ENCODE measurements around the gene S100A10.

Gene S100A10

GRCh38 chr1:151993734-151994496 is at the start of gene S100A10:
Gene S100A10 (minus strand): TSS chr1:151993859. CDS start chr1:151986230, 7,629 bp downstream.
- DNase-seq (ENCODE audit: low read depth): peak; percentile 86
- TF ChIP-seq CTCF (conservative IDR thresholded peaks at IDR 0.05; ENCODE audit: low read length): no peak
- peak within 1 kb of the TSS; percentile 96 for H3K4me3 ChIP-seq (ENCODE audit: low read length)

- no peak for DNase-seq (ENCODE audit: low read depth)
- TF ChIP-seq CTCF (conservative IDR thresholded peaks at IDR 0.05; ENCODE audit: low read length): no peak
- H3K4me3 ChIP-seq (ENCODE audit: low read length): no peak overlapping the region
Observed at GRCh38 chr1:152042030-152042429, 48.4 kb upstream of the S100A10 start.

GRCh38 chr1:152039886-152040285 is 46.2 kb upstream of the S100A10 start:
- H3K4me3 ChIP-seq (ENCODE audit: low read length): no peak overlapping the region
- DNase-seq (ENCODE audit: low read depth): no peak
- TF ChIP-seq CTCF (conservative IDR thresholded peaks at IDR 0.05; ENCODE audit: low read length): no peak

- TF ChIP-seq CTCF (conservative IDR thresholded peaks at IDR 0.05; ENCODE audit: low read length): no peak
- no peak overlapping the region for H3K4me3 ChIP-seq (ENCODE audit: low read length)
- no peak for DNase-seq (ENCODE audit: low read depth)
Observed at GRCh38 chr1:152039461-152039860, 45.8 kb upstream of the S100A10 start.

GRCh38 chr1:152038871-152039270 is 45.2 kb upstream of the S100A10 start:
- no peak for TF ChIP-seq CTCF (conservative IDR thresholded peaks at IDR 0.05; ENCODE audit: low read length)
- H3K4me3 ChIP-seq (ENCODE audit: low read length): no peak overlapping the region
- DNase-seq (ENCODE audit: low read depth): no peak

- peak within 1 kb of the TSS; percentile 97 for H3K4me3 ChIP-seq (ENCODE audit: low read length)
- 0 out of 2 replicates have a peak, but pooled peaks have one; percentile 1 for TF ChIP-seq CTCF (conservative IDR thresholded peaks at IDR 0.05; ENCODE audit: low read length)
- peak; percentile 87 for DNase-seq (ENCODE audit: low read depth)
Observed at GRCh38 chr1:152036267-152037216, 42.9 kb upstream of the S100A10 start, which contains the start of gene S100A11. Gene S100A11 (minus strand): TSS chr1:152037004. CDS start chr1:152036915, 89 bp downstream.
